HepG2 (cell line): Measurements from ENCODE around the gene ARVCF. TPM values are rescaled to one million over a fixed set of nuclear protein-coding genes. Genes with fewer than 3 reads are reported as not detected.

ENCODE experiments used
- CBFB ChIP-seq: sonication (generic); formaldehyde crosslinking; IDR thresholded peaks from 2 replicates; pipeline ENCODE4 v1.4.0; 2020; ENCODE audit warnings: missing genetic modification reagents
- GABPB1 ChIP-seq: IDR thresholded peaks from 2 replicates; pipeline ENCODE4 v1.6.1; 2016; ENCODE audit warnings: mild to moderate bottlenecking, missing genetic modification reagents, moderate library complexity, missing compliant biosample characterization
- NFYB ChIP-seq: sonication (generic); formaldehyde crosslinking; IDR thresholded peaks from 2 replicates; pipeline ENCODE4 v1.4.0; 2020; ENCODE audit warnings: missing genetic modification reagents
- NFYC ChIP-seq: IDR thresholded peaks from 2 replicates; pipeline ENCODE4 v1.6.1; 2016; ENCODE audit warnings: missing genetic modification reagents, missing compliant biosample characterization
- NR3C1 ChIP-seq: sonication (generic); formaldehyde crosslinking; IDR thresholded peaks from 2 replicates; pipeline ENCODE4 v1.4.0; 2020; ENCODE audit warnings: missing genetic modification reagents
- NRL ChIP-seq: sonication (generic); formaldehyde crosslinking; IDR thresholded peaks from 2 replicates; pipeline ENCODE4 v1.5.0; 2020; ENCODE audit warnings: missing genetic modification reagents, mild to moderate bottlenecking, moderate library complexity, borderline replicate concordance
- SP4 ChIP-seq: sonication (generic); formaldehyde crosslinking; IDR thresholded peaks from 2 replicates; pipeline ENCODE4 v1.8.1; 2023; ENCODE audit warnings: mild to moderate bottlenecking, missing genetic modification reagents
- TBX3 ChIP-seq: fragments of 450-650 bp; IDR thresholded peaks from 2 replicates; pipeline ENCODE4 v1.6.1; 2017; ENCODE audit warnings: antibody characterized with exemption, mild to moderate bottlenecking, inconsistent platforms, borderline replicate concordance
- ZIK1 ChIP-seq: sonication (generic); formaldehyde crosslinking; IDR thresholded peaks from 2 replicates; pipeline ENCODE4 v1.5.0; 2020; ENCODE audit warnings: mild to moderate bottlenecking, low read depth, missing genetic modification reagents, borderline replicate concordance
- ZNF546 ChIP-seq: sonication (generic); formaldehyde crosslinking; conservative IDR thresholded peaks from 2 replicates; pipeline ENCODE4 v1.8.1; 2023; ENCODE audit warnings: mild to moderate bottlenecking, missing genetic modification reagents
- polyA plus RNA-seq, 8 experiments: library from polyadenylated mRNA; depleted of rRNA in 3 of 8; stranded (reverse) in 7 of 8; unstranded in 1 of 8; fragments of >200 nt; fragmentation: Illumina TruSeq in 4 of 8; extraction: Trizol in 4 of 8; gene quantifications; 2 replicates each; pipeline versions ENCODE4 v1.2.1 to v1.2.3, GENCODE V29; 2011 to 2016; ENCODE audit warnings: low read depth in 4 of 8, missing spikeins in 1 of 8, mixed read lengths in 1 of 8; ENCODE audit not compliant: insufficient read depth in 1 of 8
- total RNA-seq, 5 experiments: library from RNA; depleted of rRNA; stranded (reverse); fragments of >200 nt; fragmentation: Illumina TruSeq; extraction: Trizol; gene quantifications; 2 replicates each; pipeline ENCODE4 v1.2.3, GENCODE V29; 2016; ENCODE audit warnings: low read depth in 1 of 5
- TF ChIP-seq, protein P1 (sequence below): sonication (generic); formaldehyde crosslinking; IDR thresholded peaks from 2 replicates; pipeline ENCODE4 v1.5.0; 2020; ENCODE audit warnings: mild to moderate bottlenecking, missing genetic modification reagents
- TF ChIP-seq, protein P2 (sequence below): sonication (generic); formaldehyde crosslinking; IDR thresholded peaks from 2 replicates; pipeline ENCODE4 v1.8.1; 2023; ENCODE audit warnings: mild to moderate bottlenecking, inconsistent platforms, moderate library complexity, missing genetic modification reagents, borderline replicate concordance

ARVCF gene
- total and polyA plus RNA-seq, 2 of the 13 experiments (the other 11 are each of a cell fraction or from before 2014, with no cell fraction given): 16.4 to 17.7 TPM

DNA sequence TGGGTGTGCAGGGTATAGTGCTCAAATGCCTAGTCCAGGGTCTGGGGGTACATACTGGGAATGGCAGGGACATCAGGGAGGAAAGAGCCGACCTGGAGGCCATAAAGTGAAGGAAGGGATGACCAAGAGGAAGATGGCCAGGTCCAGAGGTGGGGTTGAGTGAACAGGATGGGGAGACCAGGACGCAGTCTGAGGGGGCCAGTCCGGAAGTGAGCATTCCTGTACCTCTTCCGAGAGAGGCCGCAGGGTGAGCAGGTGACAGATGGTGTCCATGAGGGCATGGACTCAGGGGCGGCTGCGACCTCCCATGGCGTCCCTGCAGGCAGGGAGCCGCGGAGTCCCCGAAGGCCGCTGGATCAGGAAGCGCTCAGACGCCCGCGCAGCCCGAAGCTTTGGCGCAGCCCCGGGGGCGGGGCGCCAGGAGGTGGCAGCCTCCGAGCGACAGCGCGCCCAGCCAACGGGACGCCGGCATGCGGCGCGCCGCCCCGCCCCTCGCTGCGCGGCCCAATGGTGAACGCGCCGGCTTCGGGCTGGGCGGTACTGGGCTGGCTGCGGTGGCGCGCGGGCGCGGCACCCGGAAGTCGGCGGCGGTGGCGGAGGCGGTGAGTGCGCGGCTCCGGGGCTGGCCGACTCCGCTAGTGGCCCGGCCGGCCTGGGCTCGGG lies 4.0 kb upstream of the ARVCF start, which contains the start of gene TANGO2 (continued):
- TF ChIP-seq TBX3: no peak
- peak; percentile 80 for TF ChIP-seq NFYB
- TF ChIP-seq, protein P1, sequence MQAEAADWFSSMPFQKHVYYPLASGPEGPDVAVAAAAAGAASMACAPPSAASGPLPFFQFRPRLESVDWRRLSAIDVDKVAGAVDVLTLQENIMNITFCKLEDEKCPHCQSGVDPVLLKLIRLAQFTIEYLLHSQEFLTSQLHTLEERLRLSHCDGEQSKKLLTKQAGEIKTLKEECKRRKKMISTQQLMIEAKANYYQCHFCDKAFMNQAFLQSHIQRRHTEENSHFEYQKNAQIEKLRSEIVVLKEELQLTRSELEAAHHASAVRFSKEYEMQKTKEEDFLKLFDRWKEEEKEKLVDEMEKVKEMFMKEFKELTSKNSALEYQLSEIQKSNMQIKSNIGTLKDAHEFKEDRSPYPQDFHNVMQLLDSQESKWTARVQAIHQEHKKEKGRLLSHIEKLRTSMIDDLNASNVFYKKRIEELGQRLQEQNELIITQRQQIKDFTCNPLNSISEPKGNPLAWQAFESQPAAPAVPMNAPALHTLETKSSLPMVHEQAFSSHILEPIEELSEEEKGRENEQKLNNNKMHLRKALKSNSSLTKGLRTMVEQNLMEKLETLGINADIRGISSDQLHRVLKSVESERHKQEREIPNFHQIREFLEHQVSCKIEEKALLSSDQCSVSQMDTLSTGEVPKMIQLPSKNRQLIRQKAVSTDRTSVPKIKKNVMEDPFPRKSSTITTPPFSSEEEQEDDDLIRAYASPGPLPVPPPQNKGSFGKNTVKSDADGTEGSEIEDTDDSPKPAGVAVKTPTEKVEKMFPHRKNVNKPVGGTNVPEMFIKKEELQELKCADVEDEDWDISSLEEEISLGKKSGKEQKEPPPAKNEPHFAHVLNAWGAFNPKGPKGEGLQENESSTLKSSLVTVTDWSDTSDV (CRISPR knock-in tag): peak; percentile 48; the same call in 1 of the 2 replicates
- no peak for TF ChIP-seq ZNF546 (CRISPR knock-in tag)
- TF ChIP-seq, protein P2, sequence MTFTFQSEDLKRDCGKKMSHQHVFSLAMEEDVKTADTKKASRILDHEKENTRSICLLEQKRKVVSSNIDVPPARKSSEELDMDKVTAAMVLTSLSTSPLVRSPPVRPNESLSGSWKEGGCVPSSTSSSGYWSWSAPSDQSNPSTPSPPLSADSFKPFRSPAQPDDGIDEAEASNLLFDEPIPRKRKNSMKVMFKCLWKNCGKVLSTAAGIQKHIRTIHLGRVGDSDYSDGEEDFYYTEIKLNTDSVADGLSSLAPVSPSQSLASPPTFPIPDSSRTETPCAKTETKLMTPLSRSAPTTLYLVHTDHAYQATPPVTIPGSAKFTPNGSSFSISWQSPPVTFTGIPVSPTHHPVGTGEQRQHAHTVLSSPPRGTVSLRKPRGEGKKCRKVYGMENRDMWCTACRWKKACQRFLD: no peak
- no peak for TF ChIP-seq NR3C1 (CRISPR knock-in tag)
- TF ChIP-seq GABPB1 (CRISPR knock-in tag): peak; percentile 68; the same call in 1 of the 2 replicates
- TF ChIP-seq NRL (CRISPR knock-in tag): peak; percentile 79
- TF ChIP-seq NFYC (CRISPR knock-in tag): peak; percentile 78
- no peak for TF ChIP-seq ZIK1 (CRISPR knock-in tag)
- 0 out of 2 replicates have a peak, but pooled peaks have one; percentile 5 for TF ChIP-seq CBFB
- peak; percentile 100 for TF ChIP-seq SP4 (CRISPR knock-in tag)
- TF ChIP-seq, all 625 proteins: peak for 67
